Glomerular visceral epithelial cell (primary cell): ENCODE results near the gene GRIP2.

Experiments used
- DNase-seq: peaks from one replicate; pipeline ENCODE4 v3.0.0-alpha.2; 2016; ENCODE audit errors: extremely low spot score

GRIP2 gene

DNA sequence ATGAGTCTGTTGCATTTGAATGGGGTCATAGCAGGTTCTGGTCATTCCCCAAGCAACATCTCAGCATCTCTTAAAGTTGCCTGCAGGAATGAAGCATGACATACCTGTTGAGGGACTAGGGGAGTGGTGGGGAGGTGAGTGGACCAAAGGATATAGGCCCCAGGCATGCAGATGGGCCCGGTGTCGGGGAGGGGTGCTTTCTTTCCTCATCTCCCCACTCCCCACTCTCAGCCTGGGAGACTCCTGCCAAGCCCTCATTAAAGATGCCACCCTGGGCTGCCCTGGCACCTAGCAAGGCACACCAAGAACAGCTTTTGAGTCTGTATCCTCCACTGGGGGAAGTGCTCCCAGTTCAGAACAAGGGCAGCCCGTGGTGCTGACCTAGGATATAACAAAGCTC lies 54.2 kb downstream of the GRIP2 start:
- no peak for DNase-seq

DNA sequence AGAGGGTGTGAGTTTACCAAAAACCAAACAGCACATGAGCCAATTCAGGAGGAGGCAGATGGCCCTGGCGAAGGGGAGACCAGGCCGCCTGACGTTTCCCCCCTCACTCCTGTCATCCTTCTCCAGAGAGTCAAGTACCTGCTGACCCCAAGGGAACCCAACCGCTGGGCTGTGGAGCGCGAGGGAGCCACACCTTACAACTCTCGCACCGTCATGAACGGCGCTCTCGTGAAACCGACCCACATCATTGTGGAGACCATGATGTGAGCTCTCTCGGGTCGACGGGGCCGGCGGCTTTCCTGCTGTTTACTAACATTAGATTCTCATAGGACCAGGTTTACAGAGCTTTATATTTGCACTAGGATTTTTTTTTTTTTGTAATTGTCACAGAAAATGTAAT lies 55.4 kb downstream of the GRIP2 start:
- DNase-seq, result no peak

GRCh38 chr3:14483286-14483685 lies 56.9 kb downstream of the GRIP2 start:
- DNase-seq, result no peak

DNA sequence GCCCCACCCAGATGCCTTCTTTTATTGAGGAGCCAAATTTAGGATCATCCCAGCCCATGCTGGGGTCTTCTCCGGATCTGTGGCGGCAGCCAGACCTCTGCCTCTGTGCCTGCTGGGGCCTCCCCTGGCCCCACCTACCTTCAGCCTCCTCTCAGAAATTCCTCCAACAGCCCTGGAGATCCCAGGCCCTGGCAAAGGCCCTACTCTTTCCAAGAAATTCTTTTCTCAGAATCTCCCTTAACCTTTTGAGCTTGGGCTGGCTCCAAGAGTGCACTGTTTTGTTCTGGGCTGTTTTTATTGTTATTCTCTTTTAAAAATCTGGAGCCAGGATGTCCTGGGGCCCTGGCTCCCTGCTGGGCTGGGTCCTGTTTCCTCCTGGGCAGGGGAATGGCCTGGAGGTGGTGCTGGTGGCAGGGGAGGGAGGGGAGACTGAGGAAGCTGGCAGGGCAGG lies 57.8 kb downstream of the GRIP2 start:
- no peak for DNase-seq

GRCh38 chr3:14481646-14482036 lies 58.5 kb downstream of the GRIP2 start:
- DNase-seq, result no peak

DNA sequence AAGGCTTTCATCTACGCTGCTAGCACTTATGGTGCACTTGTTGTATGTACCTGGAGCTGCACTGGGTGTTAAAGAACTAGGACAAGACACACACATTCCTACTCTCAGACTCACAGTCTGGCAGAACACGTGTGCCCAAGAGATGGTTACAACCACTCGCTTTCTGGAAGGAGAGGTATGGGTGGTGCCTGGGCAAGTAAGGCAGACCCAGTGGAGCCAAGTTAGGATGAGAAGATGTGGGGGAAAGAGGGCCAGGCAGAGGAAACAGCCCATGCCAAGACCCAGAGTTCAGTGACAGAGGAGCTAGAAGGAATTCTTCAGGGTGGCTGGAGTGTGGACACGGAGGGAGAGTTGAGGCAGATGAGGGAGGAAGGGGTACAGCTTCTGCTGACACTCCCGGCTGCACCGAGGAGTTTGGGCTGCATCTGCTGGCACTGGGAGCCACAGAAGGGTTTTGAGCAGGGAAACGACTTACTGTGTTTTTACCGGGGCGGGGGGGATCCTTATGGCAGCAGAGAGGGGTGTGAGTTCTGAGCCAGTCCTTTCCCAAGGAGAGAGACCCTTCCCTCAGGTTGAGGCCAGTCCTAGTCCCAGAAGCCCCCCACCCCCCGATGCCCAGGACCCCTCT lies 59.0 kb downstream of the GRIP2 start:
- DNase-seq, result no peak

DNA sequence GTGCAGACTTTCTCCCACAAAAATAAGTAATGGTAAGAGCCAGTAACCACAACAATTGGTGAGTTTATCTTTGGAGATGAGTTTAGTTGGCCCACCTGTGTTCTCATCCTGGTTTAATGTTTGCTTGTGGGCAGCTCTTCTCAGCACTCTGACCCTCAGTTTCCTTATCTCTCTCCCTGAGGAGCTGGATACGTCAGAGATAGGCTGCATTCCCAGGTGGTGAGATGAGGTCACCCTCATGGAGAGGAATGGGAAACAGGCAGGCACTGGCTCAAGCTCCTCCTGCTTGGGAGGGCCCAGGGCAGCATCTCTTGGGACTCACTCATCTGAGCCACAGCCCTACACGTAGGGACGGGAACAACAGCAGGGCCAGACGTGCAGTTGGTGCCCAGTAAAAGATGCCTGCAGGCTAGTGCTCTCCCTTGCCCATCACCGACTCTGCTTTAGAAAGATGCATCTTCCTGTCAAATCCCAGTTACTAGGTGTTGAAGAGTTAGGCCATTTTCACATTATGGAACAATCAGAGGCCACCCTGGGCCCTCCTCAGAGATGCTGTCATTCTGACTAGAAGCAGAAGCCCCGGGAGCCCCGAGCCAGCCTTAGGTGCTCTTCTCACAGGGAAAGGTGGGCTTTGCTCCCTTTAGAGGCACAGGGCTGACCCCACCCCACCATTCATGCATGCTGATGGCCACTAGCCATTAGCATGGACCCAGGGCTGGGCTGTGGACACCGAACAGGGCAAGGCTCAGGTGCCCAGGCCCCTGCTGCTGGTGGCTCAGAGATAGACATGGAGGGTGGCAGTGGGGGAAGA lies 59.7 kb downstream of the GRIP2 start:
- DNase-seq, result peak; percentile 42

GRCh38 chr3:14479591-14479990 lies 60.6 kb downstream of the GRIP2 start:
- no peak for DNase-seq

DNA sequence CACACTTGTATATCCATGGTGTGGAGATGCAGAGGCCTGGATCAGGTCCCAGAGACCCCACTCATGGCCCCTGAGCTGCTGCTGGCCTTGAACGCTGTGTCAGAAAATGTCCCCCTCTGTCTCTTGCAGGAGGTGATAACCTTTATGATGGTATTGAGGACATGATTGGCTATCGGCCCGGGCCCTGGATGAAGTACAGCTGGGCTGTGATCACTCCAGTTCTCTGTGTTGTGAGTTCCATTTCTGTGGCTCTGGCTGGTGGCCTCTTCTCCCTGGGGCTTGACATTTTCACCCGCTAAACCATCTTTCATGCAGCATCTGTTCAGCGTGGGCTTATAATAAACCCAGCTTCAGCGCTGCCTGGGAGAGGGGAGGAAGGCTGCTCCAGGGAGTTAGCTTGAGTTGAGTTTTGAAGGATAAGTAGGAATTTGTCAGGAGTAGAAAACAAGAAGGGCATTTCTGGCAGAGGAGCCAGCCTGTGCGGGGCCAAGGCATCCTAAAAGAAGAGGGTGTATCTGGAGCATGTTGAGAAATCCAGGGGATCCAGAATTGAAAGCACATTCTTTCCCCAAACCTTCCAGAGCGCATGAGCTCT lies 61.1 kb downstream of the GRIP2 start:
- DNase-seq, result no peak

GRCh38 chr3:14477311-14477935 lies 62.7 kb downstream of the GRIP2 start:
- DNase-seq, result no peak

GRCh38 chr3:14476583-14477265 lies 63.4 kb downstream of the GRIP2 start:
- no peak for DNase-seq

GRCh38 chr3:14475621-14476020 lies 64.5 kb downstream of the GRIP2 start:
- DNase-seq, result no peak

GRCh38 chr3:14474363-14475081 lies 65.6 kb downstream of the GRIP2 start:
- no peak for DNase-seq

GRCh38 chr3:14473411-14473891 lies 66.7 kb downstream of the GRIP2 start:
- no peak for DNase-seq

GRCh38 chr3:14472471-14473351 lies 67.4 kb downstream of the GRIP2 start:
- peak; percentile 99 for DNase-seq

GRCh38 chr3:14471690-14472089 lies 68.5 kb downstream of the GRIP2 start:
- peak; percentile 38 for DNase-seq

DNA sequence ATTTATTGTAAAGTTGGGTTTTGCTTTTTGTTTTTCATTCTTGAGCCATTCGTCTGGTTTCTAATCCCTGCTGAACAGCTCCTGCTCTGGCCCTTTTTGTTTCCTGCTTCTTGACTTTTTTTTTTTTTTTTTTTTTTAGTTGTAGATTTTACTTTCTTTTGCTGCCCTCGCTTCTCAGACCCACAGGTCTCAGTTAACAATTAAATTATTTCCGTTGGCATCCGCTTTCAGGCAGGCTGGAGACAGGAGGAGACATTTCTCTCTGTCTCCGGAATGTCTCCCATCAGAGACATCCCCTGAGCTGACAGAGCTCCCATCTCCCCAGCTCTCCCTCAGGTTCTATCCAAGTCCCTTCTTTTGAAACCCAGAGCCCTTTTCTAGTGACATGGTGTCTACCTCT lies 69.1 kb downstream of the GRIP2 start:
- DNase-seq, result peak; percentile 50

DNA sequence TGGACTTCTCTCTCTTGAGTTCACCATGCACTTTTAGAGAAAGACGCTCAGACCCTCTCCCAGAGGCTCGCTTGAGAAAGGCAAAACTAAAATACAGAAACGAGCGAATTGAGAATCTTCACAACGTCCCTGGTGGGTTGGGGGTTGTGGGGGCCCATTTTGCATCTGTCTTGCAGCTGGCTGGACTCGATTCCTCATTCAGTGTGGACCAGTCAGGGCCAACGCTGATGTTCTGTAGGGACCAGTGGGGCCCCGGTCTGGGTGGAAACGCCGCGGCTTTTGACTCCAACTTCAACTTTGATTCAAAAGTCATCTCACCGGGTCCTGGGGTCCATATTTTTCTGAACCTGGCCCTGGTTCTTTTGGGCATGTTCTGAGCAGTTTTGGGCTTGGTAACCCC lies 69.7 kb downstream of the GRIP2 start:
- no peak for DNase-seq

GRCh38 chr3:14468621-14468981 lies 71.5 kb downstream of the GRIP2 start:
- DNase-seq, result no peak
